ENCODE data around the gene P4HA1. TPM values are rescaled to one million over a fixed set of nuclear protein-coding genes. Genes with fewer than 3 reads are reported as not detected.

The P4HA1 gene
- total RNA-seq, result 122 TPM in 2 replicates

GRCh38 chr10:73096449-73097304 is at the start of gene P4HA1:
Gene P4HA1, minus strand, starts transcription at chr10:73096866. Its CDS starts 21,983 bp downstream, at chr10:73074883.

GRCh38 chr10:73110345-73110849 is 13.7 kb upstream of the P4HA1 start, which contains the start of gene NUDT13:
Gene NUDT13, plus strand, starts transcription at chr10:73110455. Its CDS starts 3,911 bp downstream, at chr10:73114366.

Other genes starting within 250 kb of the P4HA1 start
- 0.12 and 0.13 TPM in 2 replicates for gene OIT3, start 203.1 kb downstream of the P4HA1 start, total RNA-seq
- gene PLA2G12B, start 142.1 kb downstream of the P4HA1 start, total RNA-seq, result not detected in 2 replicates
- 1.3 and 2.0 TPM in 2 replicates for gene NUDT13, start 13.6 kb upstream of the P4HA1 start, total RNA-seq
- 20.7 and 25.2 TPM in 2 replicates for gene ECD, start 71.1 kb upstream of the P4HA1 start, total RNA-seq
- 31.3 and 37.9 TPM in 2 replicates for gene FAM149B1, start 71.3 kb upstream of the P4HA1 start, total RNA-seq
- gene DNAJC9, start 150.4 kb upstream of the P4HA1 start, total RNA-seq, result 28.0 and 41.9 TPM in 2 replicates
- gene MRPS16, start 155.8 kb upstream of the P4HA1 start, total RNA-seq, result 50.2 and 54.0 TPM in 2 replicates

Data from aortic smooth muscle cell (primary cell).